Measurements from ENCODE around the gene ADORA2B. TPM values are rescaled to one million over a fixed set of nuclear protein-coding genes. Genes with fewer than 3 reads are reported as not detected.
A peak's percentile ranks its signal among the peaks of the same experiment; 100 is the strongest.

The ADORA2B gene
- total RNA-seq, 1 experiment from 2014 or later: 1.5 TPM

- Histone ChIP-seq H3K9me3 (no peaks in the 10 kb centered on the region), H3K27me3 (replicated peaks; ENCODE audit: control insufficient read depth, insufficient read depth, low read length) (no peaks in the 10 kb centered on the region), H3K4me1 (no peaks in the 10 kb centered on the region), H3K36me3 (ENCODE audit: control insufficient read depth, insufficient read depth, low read length) (no peaks in the 10 kb centered on the region; the same call in 1 of the 2 replicates), H3K4me3 (ENCODE audit: low read depth, low read length) (no peak overlapping the region; the same call in 1 of the 2 replicates)
- TF ChIP-seq CTCF (IDR thresholded peaks at IDR 0.05; ENCODE audit: insufficient read depth in 1 of 2, low read depth in 1 of 2, low read length in 1 of 2, severe bottlenecking in 1 of 2, unreplicated experiment in 1 of 2): no peak
- POLR2A ChIA-PET: no interaction called here
- Mint-ChIP-seq H3K36me3 (ENCODE audit: insufficient read depth, unreplicated experiment) (peaks cover 62% of the 10 kb centered on the region), H3K27ac (ENCODE audit: unreplicated experiment) (peak overlapping the region; percentile 69), H3K27me3 (ENCODE audit: insufficient read depth, unreplicated experiment) (no peaks in the 10 kb centered on the region), H3K4me3 (ENCODE audit: unreplicated experiment) (peak overlapping the region; percentile 82), H3K4me1 (ENCODE audit: low read depth, unreplicated experiment) (peaks cover 15% of the 10 kb centered on the region), H3K9me3 (ENCODE audit: unreplicated experiment) (no peaks in the 10 kb centered on the region)
- BruUV-seq (replicated peaks): no TSS peak
- intact Hi-C loops (cut with micrococcal nuclease; ENCODE audit: unreplicated experiment): no loop called here
- no peak for DNase-seq
- CTCF ChIA-PET: no interaction called here
Measured at GRCh38 chr17:16001226-16001897, 56.4 kb downstream of the ADORA2B start.

GRCh38 chr17:16002708-16003260 lies 57.9 kb downstream of the ADORA2B start:
- no peak for DNase-seq
- H3K36me3 ChIP-seq (ENCODE audit: control insufficient read depth, insufficient read depth, low read length): no peaks in the 10 kb centered on the region; the same call in 1 of the 2 replicates
- Mint-ChIP-seq H3K4me3 (ENCODE audit: unreplicated experiment) (no peak overlapping the region), H3K36me3 (ENCODE audit: insufficient read depth, unreplicated experiment) (peaks cover 73% of the 10 kb centered on the region), H3K27me3 (ENCODE audit: insufficient read depth, unreplicated experiment) (no peaks in the 10 kb centered on the region), H3K27ac (ENCODE audit: unreplicated experiment) (no peak overlapping the region), H3K9me3 (ENCODE audit: unreplicated experiment) (no peaks in the 10 kb centered on the region), H3K4me1 (ENCODE audit: low read depth, unreplicated experiment) (peaks cover 15% of the 10 kb centered on the region)
- no TSS peak for BruUV-seq (replicated peaks)
- ChIA-PET CTCF (no interaction called here), POLR2A (no interaction called here)
- H3K4me1 ChIP-seq: no peaks in the 10 kb centered on the region
- no peak overlapping the region for H3K4me3 ChIP-seq (ENCODE audit: low read depth, low read length)
- H3K27me3 ChIP-seq (replicated peaks; ENCODE audit: control insufficient read depth, insufficient read depth, low read length): no peaks in the 10 kb centered on the region
- H3K9me3 ChIP-seq: no peaks in the 10 kb centered on the region
- intact Hi-C loops (cut with micrococcal nuclease; ENCODE audit: unreplicated experiment): no loop called here
- TF ChIP-seq CTCF (IDR thresholded peaks at IDR 0.05; ENCODE audit: insufficient read depth in 1 of 2, low read depth in 1 of 2, low read length in 1 of 2, severe bottlenecking in 1 of 2, unreplicated experiment in 1 of 2): no peak

GRCh38 chr17:16003841-16004240 lies 58.9 kb downstream of the ADORA2B start:
- no peaks in the 10 kb centered on the region for H3K4me1 ChIP-seq
- H3K4me3 ChIP-seq (ENCODE audit: low read depth, low read length): no peak overlapping the region
- peaks cover 79% of the 10 kb centered on the region for H3K36me3 Mint-ChIP-seq (ENCODE audit: insufficient read depth, unreplicated experiment)
- H3K9me3 Mint-ChIP-seq (ENCODE audit: unreplicated experiment): no peaks in the 10 kb centered on the region
- DNase-seq: no peak
- H3K36me3 ChIP-seq (ENCODE audit: control insufficient read depth, insufficient read depth, low read length): no peaks in the 10 kb centered on the region; the same call in 1 of the 2 replicates
- H3K9me3 ChIP-seq: no peaks in the 10 kb centered on the region
- peaks cover 15% of the 10 kb centered on the region for H3K4me1 Mint-ChIP-seq (ENCODE audit: low read depth, unreplicated experiment)
- H3K27me3 ChIP-seq (replicated peaks; ENCODE audit: control insufficient read depth, insufficient read depth, low read length): no peaks in the 10 kb centered on the region
- BruUV-seq (replicated peaks): no TSS peak
- intact Hi-C loops (cut with micrococcal nuclease; ENCODE audit: unreplicated experiment): no loop called here
- H3K4me3 Mint-ChIP-seq (ENCODE audit: unreplicated experiment): no peak overlapping the region
- TF ChIP-seq CTCF (IDR thresholded peaks at IDR 0.05; ENCODE audit: insufficient read depth in 1 of 2, low read depth in 1 of 2, low read length in 1 of 2, severe bottlenecking in 1 of 2, unreplicated experiment in 1 of 2): no peak
- CTCF ChIA-PET: no interaction called here
- POLR2A ChIA-PET: no interaction called here
- H3K27ac Mint-ChIP-seq (ENCODE audit: unreplicated experiment): no peak overlapping the region
- H3K27me3 Mint-ChIP-seq (ENCODE audit: insufficient read depth, unreplicated experiment): no peaks in the 10 kb centered on the region
